HL-60 (cell line): ENCODE data around the gene CHRNE.

Experiments
- CTCF ChIP-seq: IDR thresholded peaks from one replicate; pipeline ENCODE4 v1.5.1; 2011; ENCODE audit warnings: low read length, control low read depth, inconsistent platforms; ENCODE audit not compliant: insufficient read depth
- GABPA ChIP-seq: IDR thresholded peaks from 2 replicates; pipeline ENCODE4 v1.6.1; 2012; ENCODE audit warnings: low read depth
- POLR2AphosphoS5 ChIP-seq: IDR thresholded peaks from 2 replicates; pipeline ENCODE4 v1.6.1; 2012; ENCODE audit warnings: low read depth
- REST ChIP-seq: IDR thresholded peaks from 2 replicates; pipeline ENCODE4 v1.6.1; 2012; ENCODE audit warnings: low read depth; ENCODE audit not compliant: insufficient replicate concordance

- TF ChIP-seq CTCF (no peak), POLR2AphosphoS5 (no peak), REST (no peak), GABPA (no peak)
Measured at GRCh38 chr17:4850246-4850645, 52.7 kb downstream of the CHRNE start.
